A549 treated with RU486 at 1 μM for 4 hours (cell line): Measurements from ENCODE around the gene CDH4. TPM values are rescaled to one million over a fixed set of nuclear protein-coding genes. Genes with fewer than 3 reads are reported as not detected.

Source experiments
- total RNA-seq: library from RNA; stranded (reverse); fragments of 200-300 nt; extraction: Qiagen RNA extraction; gene quantifications from 5 replicates; pipeline ENCODE4 v1.2.3, GENCODE V29; 2022; ENCODE audit warnings: low read depth

Gene CDH4
- 5.7 to 9.4 TPM (median 7.8 TPM) in 5 replicates for total RNA-seq

DNA sequence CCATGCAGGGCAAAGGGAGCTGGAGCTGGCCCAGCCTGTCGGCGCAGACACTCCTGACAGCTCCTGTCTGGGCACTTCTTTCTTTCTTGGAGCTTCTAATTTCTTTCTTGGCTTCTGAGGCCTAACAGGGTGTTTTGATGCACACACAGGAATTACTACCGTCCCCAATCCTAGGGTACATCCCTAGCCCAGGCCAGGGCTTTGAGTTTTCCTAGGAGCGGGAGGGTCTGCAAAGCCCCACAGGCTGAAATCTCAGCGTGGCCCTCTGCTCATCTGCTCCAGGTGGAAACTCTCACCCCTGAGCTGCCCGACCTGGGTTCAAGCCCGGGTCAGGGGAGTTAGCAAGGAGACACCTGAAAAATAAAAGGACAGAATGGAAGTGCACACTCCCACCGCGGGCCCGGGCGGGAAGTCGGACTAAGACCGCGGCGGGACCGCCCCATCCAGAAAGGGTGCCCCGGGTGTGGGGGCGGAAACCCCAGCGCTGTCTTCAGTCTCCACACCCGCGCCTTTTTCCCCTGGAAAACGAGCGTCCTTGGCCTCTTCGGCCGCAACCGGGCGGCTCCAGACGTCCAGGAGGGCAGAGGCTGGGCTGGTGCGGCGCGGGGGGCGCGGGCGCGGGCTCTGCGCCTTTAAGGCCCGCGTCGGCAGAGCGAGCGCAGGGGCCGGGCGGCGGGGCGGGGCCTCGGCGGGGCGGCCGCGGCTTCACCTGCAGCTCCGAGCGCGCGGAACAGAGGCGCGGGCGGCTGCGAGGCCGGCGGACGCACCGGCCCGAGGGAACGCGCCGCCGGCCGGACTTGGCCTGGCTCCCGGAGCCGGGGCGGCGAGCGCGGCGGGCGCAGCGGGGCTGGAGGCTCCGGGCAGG lies at the start of gene CDH4:
Gene CDH4, plus strand, starts transcription at position 733 of the 865 bp plus-strand sequence.

